ENCODE data around the gene TTLL11.

DNA sequence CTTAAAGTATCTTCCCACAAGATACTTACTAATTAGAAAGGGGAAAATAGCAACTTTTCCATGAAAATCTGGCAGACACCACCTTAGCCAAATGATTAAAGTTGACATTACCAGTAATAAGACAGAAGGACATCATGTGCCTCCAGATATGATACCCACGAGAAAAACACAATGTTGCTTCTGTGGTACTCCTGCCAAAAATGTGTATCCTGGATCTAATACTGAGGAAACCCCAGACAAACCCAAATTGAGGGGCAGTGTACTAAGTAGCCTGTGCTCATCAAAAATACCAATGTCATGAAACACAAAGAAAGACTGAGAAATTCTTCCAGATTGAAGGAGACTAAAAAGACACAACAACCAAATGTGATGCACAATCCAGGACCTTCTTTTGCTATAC lies 85.3 kb downstream of the TTLL11 start:
- no peak for TF ChIP-seq CTCF (IDR thresholded peaks at IDR 0.05; ENCODE audit: low read depth, low read length)
- TF ChIP-seq POLR2A (IDR thresholded peaks at IDR 0.05; ENCODE audit: extremely low read depth, insufficient read length) = no peak
- no peak for TF ChIP-seq MAX (IDR thresholded peaks at IDR 0.05; ENCODE audit: low read depth, low read length)
- TF ChIP-seq MYC (IDR thresholded peaks at IDR 0.05; ENCODE audit: low read depth, low read length) = no peak
